Testis (tissue), 2 donors: Measurements from ENCODE around the gene GPC6.

Source experiments
- CTCF ChIP-seq, 3 experiments: fragments of 450-650 bp in 2 of 3; fragments of 200-600 bp in 1 of 3; sonication (generic) in 1 of 3; IDR thresholded peaks; one replicate each; pipeline ENCODE4 v1.5.1; 2016 to 2019; ENCODE audit warnings: antibody characterized with exemption in 3 of 3, mild to moderate bottlenecking in 2 of 3, moderate library complexity in 1 of 3
- POLR2A ChIP-seq: fragments of 450-650 bp; IDR thresholded peaks from one replicate; pipeline ENCODE4 v1.6.1; 2017; ENCODE audit warnings: antibody characterized with exemption, mild to moderate bottlenecking, moderate library complexity

GRCh38 chr13:93559718-93560117 is 333.1 kb downstream of the GPC6 start:
- TF ChIP-seq CTCF (IDR thresholded peaks at IDR 0.05) (no peak), POLR2A (no peak)
